B cell (primary cell): ENCODE data around the gene LRRC4B.

ENCODE experiments used
- EZH2 ChIP-seq: IDR thresholded peaks from 2 replicates; pipeline ENCODE4 v1.6.1; 2012; ENCODE audit warnings: borderline replicate concordance, low read depth, mild to moderate bottlenecking, moderate library complexity, low read length; ENCODE audit not compliant: insufficient read depth, poor library complexity, severe bottlenecking
- TF ChIP-seq, protein P1 (sequence below): fragments of 200-600 bp; IDR thresholded peaks from one replicate; pipeline ENCODE4 v1.8.0; 2022; ENCODE audit warnings: antibody characterized with exemption, mild to moderate bottlenecking

- TF ChIP-seq, protein P1, sequence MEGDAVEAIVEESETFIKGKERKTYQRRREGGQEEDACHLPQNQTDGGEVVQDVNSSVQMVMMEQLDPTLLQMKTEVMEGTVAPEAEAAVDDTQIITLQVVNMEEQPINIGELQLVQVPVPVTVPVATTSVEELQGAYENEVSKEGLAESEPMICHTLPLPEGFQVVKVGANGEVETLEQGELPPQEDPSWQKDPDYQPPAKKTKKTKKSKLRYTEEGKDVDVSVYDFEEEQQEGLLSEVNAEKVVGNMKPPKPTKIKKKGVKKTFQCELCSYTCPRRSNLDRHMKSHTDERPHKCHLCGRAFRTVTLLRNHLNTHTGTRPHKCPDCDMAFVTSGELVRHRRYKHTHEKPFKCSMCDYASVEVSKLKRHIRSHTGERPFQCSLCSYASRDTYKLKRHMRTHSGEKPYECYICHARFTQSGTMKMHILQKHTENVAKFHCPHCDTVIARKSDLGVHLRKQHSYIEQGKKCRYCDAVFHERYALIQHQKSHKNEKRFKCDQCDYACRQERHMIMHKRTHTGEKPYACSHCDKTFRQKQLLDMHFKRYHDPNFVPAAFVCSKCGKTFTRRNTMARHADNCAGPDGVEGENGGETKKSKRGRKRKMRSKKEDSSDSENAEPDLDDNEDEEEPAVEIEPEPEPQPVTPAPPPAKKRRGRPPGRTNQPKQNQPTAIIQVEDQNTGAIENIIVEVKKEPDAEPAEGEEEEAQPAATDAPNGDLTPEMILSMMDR, result no peak
- no peak for TF ChIP-seq EZH2
Observed at GRCh38 chr19:50505856-50506611, 62.2 kb downstream of the LRRC4B start.
